GM18861 (cell line): ENCODE results near the gene FBXO2.

Source experiments
- ATAC-seq: cut with Tn5 transposase; IDR thresholded peaks from one replicate; pipeline ENCODE4 v1.9.1; 2021; ENCODE audit not compliant: unreplicated experiment

The FBXO2 gene

DNA sequence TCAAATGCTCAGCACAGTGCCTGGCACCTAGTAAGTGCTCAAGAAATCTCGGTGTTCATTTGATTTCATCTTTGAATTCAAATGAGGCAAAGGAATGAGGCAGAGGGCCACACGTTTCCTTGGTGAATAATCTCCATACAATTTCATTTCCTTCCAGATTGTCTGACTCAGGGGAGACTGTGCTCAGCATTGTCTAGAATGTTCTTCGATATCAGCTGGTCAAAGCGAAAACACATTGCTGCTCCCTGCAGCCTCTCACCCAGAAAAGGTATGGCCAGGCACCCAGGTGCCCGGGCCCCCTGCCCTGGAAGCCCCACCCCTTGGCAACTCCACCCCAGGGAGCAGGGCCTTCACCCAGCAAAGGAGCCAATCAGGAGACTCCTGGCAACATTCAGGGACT, 55.8 kb downstream of the FBXO2 start:
- no peak for ATAC-seq
